Left renal pelvis (tissue), 4 donors: ENCODE measurements around the gene SMAD4. TPM values are rescaled to one million over a fixed set of nuclear protein-coding genes. Genes with fewer than 3 reads are reported as not detected.

ENCODE experiments used
- polyA plus RNA-seq, 4 donors: library from polyadenylated mRNA; unstranded; fragments of 120-200 nt; gene quantifications; one replicate each; pipeline ENCODE4 v1.2.1, GENCODE V29; 2013; ENCODE audit not compliant: insufficient read length in 4 of 4

SMAD4 gene
- polyA plus RNA-seq, 4 donors = 155 to 189 (median 170) TPM

Other genes starting within 250 kb of the SMAD4 start
- gene MRO, start 210.2 kb upstream of the SMAD4 start, polyA plus RNA-seq = 1 to 10 TPM; 1.0 to 3.0 (median 2.2) TPM
- 10 to 100 TPM; 34.3 to 43.0 (median 37.0) TPM for gene ME2, start 151.1 kb upstream of the SMAD4 start, polyA plus RNA-seq
- gene ELAC1, start 62.2 kb upstream of the SMAD4 start, polyA plus RNA-seq = 10 to 100 TPM; 13.0 to 18.6 (median 15.5) TPM
- 10 to 100 TPM; 65.0 to 92.6 (median 74.6) TPM for gene MEX3C, start 167.5 kb downstream of the SMAD4 start, polyA plus RNA-seq